Measurements from ENCODE around the gene HFE. TPM values are rescaled to one million over a fixed set of nuclear protein-coding genes. Genes with fewer than 3 reads are reported as not detected.
"Not testable (repeated sequence)": the region's sequence is repeated elsewhere in the genome, so short reads cannot be mapped to it uniquely, and the experiment has no call there.

Gene HFE, protein sequence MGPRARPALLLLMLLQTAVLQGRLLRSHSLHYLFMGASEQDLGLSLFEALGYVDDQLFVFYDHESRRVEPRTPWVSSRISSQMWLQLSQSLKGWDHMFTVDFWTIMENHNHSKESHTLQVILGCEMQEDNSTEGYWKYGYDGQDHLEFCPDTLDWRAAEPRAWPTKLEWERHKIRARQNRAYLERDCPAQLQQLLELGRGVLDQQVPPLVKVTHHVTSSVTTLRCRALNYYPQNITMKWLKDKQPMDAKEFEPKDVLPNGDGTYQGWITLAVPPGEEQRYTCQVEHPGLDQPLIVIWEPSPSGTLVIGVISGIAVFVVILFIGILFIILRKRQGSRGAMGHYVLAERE
- 9.4 TPM for polyA plus RNA-seq (ENCODE audit: insufficient read length)
- long read RNA-seq, donor 1, full-length matches to known transcripts: 1 of 1 reads
- long read RNA-seq, donor 1, partial matches to known transcripts: 0 of 1 reads
- long read RNA-seq, donor 1, other reads (novel, unspliced or antisense): 0 of 1 reads
- long read RNA-seq, donor 2: 0 reads
- long read RNA-seq, donor 3: 0 reads
- long read RNA-seq, donor 4: 0 reads
- long read RNA-seq, donor 5, full-length matches to known transcripts: 1 of 1 reads
- long read RNA-seq, donor 5, partial matches to known transcripts: 0 of 1 reads
- long read RNA-seq, donor 5, other reads (novel, unspliced or antisense): 0 of 1 reads
- long read RNA-seq, donor 6: 0 reads
- long read RNA-seq, donor 7, full-length matches to known transcripts: 3 of 3 reads
- long read RNA-seq, donor 7, partial matches to known transcripts: 0 of 3 reads
- long read RNA-seq, donor 7, other reads (novel, unspliced or antisense): 0 of 3 reads
- long read RNA-seq, donor 8: 0 reads

DNA sequence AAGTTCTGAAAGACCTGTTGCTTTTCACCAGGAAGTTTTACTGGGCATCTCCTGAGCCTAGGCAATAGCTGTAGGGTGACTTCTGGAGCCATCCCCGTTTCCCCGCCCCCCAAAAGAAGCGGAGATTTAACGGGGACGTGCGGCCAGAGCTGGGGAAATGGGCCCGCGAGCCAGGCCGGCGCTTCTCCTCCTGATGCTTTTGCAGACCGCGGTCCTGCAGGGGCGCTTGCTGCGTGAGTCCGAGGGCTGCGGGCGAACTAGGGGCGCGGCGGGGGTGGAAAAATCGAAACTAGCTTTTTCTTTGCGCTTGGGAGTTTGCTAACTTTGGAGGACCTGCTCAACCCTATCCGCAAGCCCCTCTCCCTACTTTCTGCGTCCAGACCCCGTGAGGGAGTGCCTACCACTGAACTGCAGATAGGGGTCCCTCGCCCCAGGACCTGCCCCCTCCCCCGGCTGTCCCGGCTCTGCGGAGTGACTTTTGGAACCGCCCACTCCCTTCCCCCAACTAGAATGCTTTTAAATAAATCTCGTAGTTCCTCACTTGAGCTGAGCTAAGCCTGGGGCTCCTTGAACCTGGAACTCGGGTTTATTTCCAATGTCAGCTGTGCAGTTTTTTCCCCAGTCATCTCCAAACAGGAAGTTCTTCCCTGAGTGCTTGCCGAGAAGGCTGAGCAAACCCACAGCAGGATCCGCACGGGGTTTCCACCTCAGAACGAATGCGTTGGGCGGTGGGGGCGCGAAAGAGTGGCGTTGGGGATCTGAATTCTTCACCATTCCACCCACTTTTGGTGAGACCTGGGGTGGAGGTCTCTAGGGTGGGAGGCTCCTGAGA, at the start of gene HFE:
TSS of gene HFE (plus strand) at position 146 of the 832 bp plus-strand sequence. CDS start at position 158, 12 bp downstream.
- DNase-seq: no peak

GRCh38 chr6:26041946-26042345, 45.3 kb upstream of the HFE start:
- no peak for DNase-seq

DNA sequence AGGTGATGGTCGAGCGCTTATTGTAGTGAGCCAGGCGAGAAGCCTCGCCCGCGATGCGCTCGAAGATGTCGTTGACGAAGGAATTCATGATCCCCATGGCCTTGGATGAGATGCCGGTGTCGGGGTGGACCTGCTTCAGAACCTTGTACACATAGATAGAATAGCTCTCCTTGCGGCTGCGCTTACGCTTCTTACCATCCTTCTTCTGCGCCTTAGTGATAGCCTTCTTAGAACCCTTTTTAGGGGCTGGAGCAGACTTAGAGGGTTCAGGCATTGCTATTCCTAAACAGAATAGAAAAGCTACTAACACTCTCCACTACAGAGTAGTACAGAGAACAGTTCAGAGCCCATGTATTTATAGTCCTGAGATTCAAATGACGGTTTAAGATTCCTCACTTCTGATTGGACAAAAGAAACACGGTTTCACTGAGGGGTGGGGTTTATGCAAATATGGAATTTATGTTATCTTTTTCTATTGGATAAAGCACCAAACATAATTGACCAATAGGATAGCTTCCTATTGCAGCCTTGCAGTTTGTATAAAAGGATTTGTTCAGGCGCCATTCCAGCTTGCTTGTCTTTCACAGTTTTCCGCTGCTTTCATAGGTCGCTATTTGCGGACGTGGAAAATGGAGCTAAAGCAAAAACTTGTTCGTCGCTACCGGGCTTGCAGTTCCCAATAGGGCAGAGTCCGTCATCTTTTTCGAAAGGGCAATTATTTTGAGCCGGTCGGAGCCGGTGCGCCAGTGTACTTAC, 43.7 kb upstream of the HFE start:
- DNase-seq: peak; percentile 98

- DNase-seq: no peak
These were observed 42.8 kb upstream of the HFE start for GRCh38 chr6:26044140-26045064.

GRCh38 chr6:26045065-26045927, 41.9 kb upstream of the HFE start:
- DNase-seq: peak; percentile 98

DNA sequence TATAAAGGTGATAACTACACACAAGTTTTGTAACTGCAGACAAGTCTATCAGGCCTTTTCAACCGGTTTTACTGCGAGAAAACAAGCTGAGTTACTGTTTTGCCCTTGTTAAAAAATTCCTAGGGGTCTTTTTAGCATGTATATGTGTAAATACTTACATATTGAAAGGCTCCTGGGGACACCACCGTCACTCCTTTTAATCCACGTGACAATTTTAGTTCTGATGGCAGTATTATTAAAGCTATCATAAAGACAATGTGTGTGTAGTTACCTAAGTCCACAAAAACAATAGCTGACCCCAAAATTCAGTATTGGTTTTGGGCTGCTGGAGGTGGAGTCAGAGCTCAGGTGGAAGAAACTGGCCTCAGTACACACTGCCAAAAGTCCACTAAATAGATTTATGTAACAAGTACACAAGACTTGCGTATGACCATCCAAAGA, 41.3 kb upstream of the HFE start:
- DNase-seq: no peak

DNA sequence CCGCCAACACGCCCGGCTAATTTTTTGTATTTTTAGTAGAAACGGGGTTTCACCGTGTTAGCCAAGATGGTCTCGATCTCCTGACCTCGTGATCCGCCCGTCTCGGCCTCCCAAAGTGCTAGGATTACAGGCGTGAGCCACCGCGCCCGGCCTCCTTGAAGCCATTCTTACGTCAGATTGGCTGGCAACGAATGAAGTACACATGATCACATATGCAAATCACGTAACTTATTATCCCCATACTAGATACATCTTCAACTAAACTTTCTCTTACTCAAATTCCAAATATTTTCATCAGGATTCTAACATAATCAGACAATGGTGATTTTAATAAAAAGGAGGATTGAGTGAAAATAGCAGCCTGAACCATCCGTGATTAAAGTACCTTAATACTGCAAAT, 39.9 kb upstream of the HFE start:
- DNase-seq: not testable (repeated sequence)

DNA sequence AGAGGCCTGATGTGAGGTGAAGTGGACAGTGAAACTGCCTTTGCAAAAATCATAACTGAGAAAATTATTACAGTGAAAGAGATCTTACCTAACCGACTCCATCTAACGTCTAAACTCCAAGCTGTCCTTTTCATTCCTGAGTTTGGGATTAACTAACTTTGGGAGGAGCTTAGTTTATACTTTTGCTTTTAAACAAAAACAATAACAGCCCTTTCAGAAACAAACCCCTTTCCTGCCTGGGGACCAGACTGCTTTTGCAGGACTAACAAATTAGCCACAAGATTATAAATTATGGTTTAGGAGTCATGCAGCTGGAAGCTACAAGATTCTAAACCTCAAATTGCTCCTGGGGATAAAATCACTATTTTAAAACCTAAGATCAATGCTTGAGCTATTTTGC, 38.6 kb upstream of the HFE start:
- no peak for DNase-seq

DNA sequence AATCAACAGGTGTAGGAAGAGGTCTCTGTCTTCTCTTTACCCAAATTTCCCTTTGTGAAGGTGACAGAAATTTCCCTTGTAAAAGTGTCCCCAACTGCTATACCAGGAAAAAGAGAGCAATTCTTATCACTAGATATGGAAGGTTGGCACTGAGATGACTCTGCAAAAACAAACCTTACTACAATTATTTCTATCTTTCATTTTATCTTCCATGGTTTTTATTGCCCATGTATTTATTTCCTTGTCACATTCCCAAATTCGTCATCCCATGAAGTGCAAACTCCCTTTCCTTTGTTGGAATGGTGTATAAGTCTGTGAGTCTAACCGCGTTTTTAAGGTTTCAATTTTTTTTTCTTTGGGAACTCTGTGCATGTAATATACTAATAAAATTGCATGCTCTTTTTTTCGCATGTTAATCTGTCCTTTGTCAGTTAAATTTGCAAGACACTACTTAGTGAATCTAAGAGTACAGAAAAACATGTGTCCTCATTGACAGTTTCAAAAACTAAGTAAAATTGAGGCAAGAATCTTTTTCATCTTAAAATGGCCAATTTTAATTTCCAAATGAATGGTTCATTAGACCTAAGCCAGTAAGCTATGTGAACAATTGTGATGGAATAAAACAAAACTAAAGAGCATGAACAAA, 35.4 kb upstream of the HFE start:
- no peak for DNase-seq

- not testable (repeated sequence) for DNase-seq
These were observed 34.4 kb upstream of the HFE start for GRCh38 chr6:26052762-26053250.

DNA sequence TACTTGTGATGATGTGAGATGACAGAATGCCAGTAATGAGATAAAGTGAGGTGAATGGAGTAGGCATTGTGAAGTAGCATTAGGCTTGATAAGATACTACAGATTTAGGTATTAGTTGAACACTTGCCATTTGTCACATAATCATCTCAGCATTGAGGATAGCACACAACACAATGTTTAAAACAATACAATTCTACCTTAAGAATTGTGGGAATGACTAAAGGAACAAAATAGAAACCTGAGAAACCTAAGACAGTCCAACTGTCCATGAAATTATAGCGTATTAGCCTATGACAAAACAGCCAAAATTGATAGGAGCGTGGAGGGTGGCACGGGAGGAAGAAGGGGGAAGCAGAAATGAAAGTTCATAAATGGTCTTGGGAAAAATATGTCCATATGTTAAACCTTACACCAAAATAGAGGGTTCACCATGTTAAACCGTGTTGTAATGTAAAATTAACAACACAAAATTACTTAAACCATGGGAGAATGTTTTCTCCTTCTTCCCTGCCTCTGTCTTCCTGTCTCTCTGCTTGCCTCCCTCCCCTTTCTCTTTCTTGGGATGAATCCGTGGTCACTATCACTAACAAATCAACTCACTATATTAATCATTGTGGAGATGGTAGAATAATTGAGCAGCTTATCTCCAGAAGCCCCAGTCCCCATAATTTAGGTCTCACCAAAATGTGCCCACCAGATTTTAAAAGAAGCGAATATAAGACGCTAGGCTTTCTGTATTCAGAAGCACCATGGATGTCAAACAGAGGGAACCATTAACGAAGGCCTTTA, 33.0 kb upstream of the HFE start:
- no peak for DNase-seq

- DNase-seq: peak; percentile 96
These were observed 32.2 kb upstream of the HFE start for GRCh38 chr6:26054781-26055718.

- DNase-seq: peak; percentile 94
These were observed 31.3 kb upstream of the HFE start for GRCh38 chr6:26055719-26056582.

DNA sequence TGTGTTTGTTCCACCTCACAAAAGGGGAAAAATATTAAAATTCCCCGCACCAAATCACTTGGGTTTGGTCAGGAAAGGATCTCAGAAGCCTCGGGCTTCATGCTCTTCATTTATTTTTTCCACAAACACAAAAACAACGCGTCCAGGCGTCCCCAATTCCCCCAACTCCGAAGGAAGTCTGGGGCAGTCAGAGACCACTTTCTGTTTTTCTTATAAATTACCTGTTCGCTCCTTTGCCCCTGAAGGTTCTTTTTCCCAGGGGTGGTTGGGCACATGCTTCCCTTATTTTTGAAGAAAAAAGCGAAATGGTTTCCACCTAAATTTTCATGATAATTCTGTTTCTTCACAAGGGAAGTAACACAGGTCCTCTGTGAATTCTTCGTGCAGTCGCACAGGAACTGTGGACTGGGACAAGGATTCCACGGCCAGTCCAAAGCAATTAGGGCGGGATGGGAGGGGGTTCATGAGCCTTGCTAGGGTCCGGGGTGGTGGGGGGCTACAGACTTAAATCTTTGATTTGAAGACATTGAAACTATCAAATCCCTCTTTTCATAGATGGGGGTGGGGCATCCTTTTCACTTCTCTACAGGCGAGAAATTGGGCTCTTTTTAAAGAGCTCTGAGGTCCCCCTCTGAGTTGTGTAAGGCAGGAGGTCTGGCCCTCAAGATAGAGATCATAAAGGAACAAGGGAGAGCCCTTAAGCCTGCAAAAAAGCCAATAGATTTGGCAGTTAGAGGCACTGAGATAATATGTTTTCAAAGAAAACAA, 30.5 kb upstream of the HFE start:
- peak; percentile 57 for DNase-seq

GRCh38 chr6:26057899-26058298, 29.3 kb upstream of the HFE start:
- DNase-seq: no peak
